Gastroesophageal sphincter (tissue), 3 donors: ENCODE data around the gene SLC24A3.
"Not testable (repeated sequence)": the region's sequence is repeated elsewhere in the genome, so short reads cannot be mapped to it uniquely, and the experiment has no call there.

ENCODE experiments used
- CTCF ChIP-seq, 4 experiments: fragments of 200-600 bp in 2 of 4; fragments of 450-650 bp in 2 of 4; sonication (generic) in 1 of 4; IDR thresholded peaks; one replicate each; pipeline ENCODE4 v1.5.1; 2017 to 2019; ENCODE audit warnings: antibody characterized with exemption in 4 of 4, mild to moderate bottlenecking in 2 of 4, moderate library complexity in 2 of 4
- POLR2A ChIP-seq, 2 donors: fragments of 450-650 bp; IDR thresholded peaks; one replicate each; pipeline ENCODE4 v1.6.1; 2017; ENCODE audit warnings: antibody characterized with exemption in 2 of 2, mild to moderate bottlenecking in 2 of 2, moderate library complexity in 1 of 2
- POLR2AphosphoS5 ChIP-seq: sonication (generic); formaldehyde crosslinking; IDR thresholded peaks from one replicate; pipeline ENCODE4 v1.6.1; 2017; ENCODE audit warnings: antibody characterized with exemption

- TF ChIP-seq POLR2A (IDR thresholded peaks at IDR 0.05); CTCF (IDR thresholded peaks at IDR 0.05); POLR2AphosphoS5: not testable (repeated sequence)
Observed at GRCh38 chr20:19639471-19640045, 427.1 kb downstream of the SLC24A3 start.
